Esophagus squamous epithelium (tissue), 4 donors: Measurements from ENCODE around the gene AKR1C4.

ENCODE experiments used
- CTCF ChIP-seq, 6 experiments: fragments of 450-650 bp in 4 of 6; fragments of 200-600 bp in 2 of 6; sonication (generic) in 2 of 6; IDR thresholded peaks; one replicate each; pipeline ENCODE4 v1.5.1; 2016 to 2019; ENCODE audit warnings: antibody characterized with exemption in 6 of 6, mild to moderate bottlenecking in 4 of 6, moderate library complexity in 4 of 6
- POLR2A ChIP-seq, 4 donors: fragments of 450-650 bp; IDR thresholded peaks; one replicate each; pipeline ENCODE4 v1.6.1; 2017; ENCODE audit warnings: antibody characterized with exemption in 4 of 4, mild to moderate bottlenecking in 4 of 4, moderate library complexity in 3 of 4

- no peak for TF ChIP-seq POLR2A (IDR thresholded peaks at IDR 0.05)
- TF ChIP-seq CTCF (IDR thresholded peaks at IDR 0.05): no peak
Observed at GRCh38 chr10:5183923-5184322, 12.7 kb upstream of the AKR1C4 start.
